GM19328 (cell line): ENCODE data around the gene ADNP2.

Experiments
- ATAC-seq: cut with Tn5 transposase; IDR thresholded peaks from one replicate; pipeline ENCODE4 v1.9.1; 2021; ENCODE audit warnings: mild to moderate bottlenecking, moderate library complexity; ENCODE audit not compliant: unreplicated experiment

The ADNP2 gene

GRCh38 chr18:80106482-80107051, 2.5 kb upstream of the ADNP2 start:
- ATAC-seq: no peak

GRCh38 chr18:80107426-80107825, 1.6 kb upstream of the ADNP2 start:
- ATAC-seq: no peak

GRCh38 chr18:80108121-80108536, 933 bp upstream of the ADNP2 start:
- ATAC-seq: no peak

GRCh38 chr18:80109676-80110078, 615 bp downstream of the ADNP2 start:
- peak; percentile 25 for ATAC-seq

- no peak for ATAC-seq
These were observed 3.7 kb downstream of the ADNP2 start for GRCh38 chr18:80112624-80113248.

- no peak for ATAC-seq
These were observed 6.0 kb downstream of the ADNP2 start for GRCh38 chr18:80115035-80115434.

GRCh38 chr18:80119111-80119510, 10.0 kb downstream of the ADNP2 start:
- no peak for ATAC-seq

GRCh38 chr18:80120932-80121331, 11.9 kb downstream of the ADNP2 start:
- no peak for ATAC-seq

- no peak for ATAC-seq
These were observed 15.1 kb downstream of the ADNP2 start for GRCh38 chr18:80124131-80124530.

GRCh38 chr18:80126797-80127196, 17.7 kb downstream of the ADNP2 start:
- no peak for ATAC-seq

GRCh38 chr18:80127635-80128034, 18.6 kb downstream of the ADNP2 start:
- no peak for ATAC-seq

GRCh38 chr18:80129672-80130367, 20.8 kb downstream of the ADNP2 start:
- no peak for ATAC-seq

- ATAC-seq: no peak
These were observed 21.5 kb downstream of the ADNP2 start for GRCh38 chr18:80130555-80130954.

GRCh38 chr18:80132180-80132812, 23.2 kb downstream of the ADNP2 start:
- ATAC-seq: no peak

- no peak for ATAC-seq
These were observed 24.1 kb downstream of the ADNP2 start for GRCh38 chr18:80133124-80133523.

GRCh38 chr18:80135136-80135535, 26.1 kb downstream of the ADNP2 start:
- no peak for ATAC-seq

GRCh38 chr18:80136679-80137078, 27.6 kb downstream of the ADNP2 start:
- no peak for ATAC-seq

GRCh38 chr18:80137137-80137536, 28.1 kb downstream of the ADNP2 start:
- ATAC-seq: no peak

GRCh38 chr18:80137976-80138375, 28.9 kb downstream of the ADNP2 start:
- ATAC-seq: no peak

GRCh38 chr18:80140455-80140985, 31.5 kb downstream of the ADNP2 start:
- no peak for ATAC-seq

- ATAC-seq: no peak
These were observed 34.8 kb downstream of the ADNP2 start for GRCh38 chr18:80143881-80144280.
